ENCODE measurements around the gene CHADL.

DNA sequence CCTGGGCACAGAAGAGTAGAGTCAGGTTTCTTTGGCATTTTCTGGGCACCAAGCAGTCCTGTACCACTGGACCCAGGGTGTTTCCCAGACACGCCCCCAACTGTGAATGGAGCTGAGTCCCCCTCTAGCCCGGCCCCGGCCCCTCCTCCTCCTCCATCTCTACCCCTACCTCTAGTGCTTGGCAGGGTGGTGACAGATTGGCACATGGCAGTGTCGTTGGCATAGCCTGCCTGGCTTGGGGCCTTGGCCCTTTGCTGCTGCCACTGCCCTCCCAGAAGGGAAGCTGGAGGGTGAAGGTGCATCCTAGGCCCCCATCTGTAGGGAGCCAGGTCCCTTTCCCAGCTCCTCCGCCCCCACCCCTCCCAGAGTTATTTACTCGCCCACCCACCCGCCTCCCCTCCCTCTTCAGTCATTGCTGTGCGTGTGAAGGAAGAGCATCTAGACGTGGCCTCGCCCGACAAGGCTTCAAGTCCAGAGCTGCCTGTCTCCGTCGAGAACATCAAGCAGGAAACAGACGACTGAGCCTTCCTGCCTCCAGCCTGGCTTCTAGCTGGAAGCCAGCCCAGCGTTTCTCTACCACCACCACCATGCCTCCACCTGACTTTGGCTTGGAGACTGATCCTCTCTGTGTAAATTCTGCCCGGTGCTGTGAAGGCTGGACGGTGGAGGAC is 10.9 kb downstream of the CHADL start:
- TF ChIP-seq POLR2AphosphoS5 (IDR thresholded peaks at IDR 0.05; ENCODE audit: low read depth) (no peak), EZH2 (IDR thresholded peaks at IDR 0.05; ENCODE audit: low read depth, unreplicated experiment) (no peak)
